Neural crest cell (in vitro differentiated cells): ENCODE measurements around the gene APBA3. TPM values are rescaled to one million over a fixed set of nuclear protein-coding genes. Genes with fewer than 3 reads are reported as not detected.

Source experiments
- DNase-seq: peaks from one replicate; pipeline ENCODE4 v3.0.0; 2021; ENCODE audit warnings: low read depth, mixed read lengths, low spot score
- H3K27ac Mint-ChIP-seq: one replicate; pipeline ENCODE4 v1.8.0; 2021; ENCODE audit warnings: mild to moderate bottlenecking, mixed read lengths; ENCODE audit not compliant: unreplicated experiment
- H3K27me3 Mint-ChIP-seq: 2 replicates; pipeline ENCODE4 v1.8.0; 2021; ENCODE audit warnings: low read depth, mild to moderate bottlenecking, mixed read lengths
- H3K36me3 Mint-ChIP-seq: 2 replicates; pipeline ENCODE4 v1.8.0; 2021; ENCODE audit warnings: low read depth, mild to moderate bottlenecking, mixed read lengths
- H3K4me1 Mint-ChIP-seq: 2 replicates; pipeline ENCODE4 v1.8.0; 2021; ENCODE audit warnings: mixed read lengths
- H3K4me3 Mint-ChIP-seq: one replicate; pipeline ENCODE4 v1.8.0; 2021; ENCODE audit warnings: mild to moderate bottlenecking, mixed read lengths
- H3K9me3 Mint-ChIP-seq: 2 replicates; pipeline ENCODE4 v1.8.0; 2021; ENCODE audit warnings: mixed read lengths
- total RNA-seq: library from RNA; stranded (reverse); gene quantifications from 2 replicates; pipeline ENCODE4 v1.2.1, GENCODE V29; 2021
- TF ChIP-seq, protein P1 (sequence below): fragments of 200-600 bp; sonication (generic); conservative IDR thresholded peaks from 2 replicates; pipeline ENCODE4 v1.5.0; 2021; ENCODE audit warnings: antibody characterized with exemption, mild to moderate bottlenecking

APBA3 gene
- total RNA-seq, 1 donor from 2014 or later, result 24.5 TPM

DNA sequence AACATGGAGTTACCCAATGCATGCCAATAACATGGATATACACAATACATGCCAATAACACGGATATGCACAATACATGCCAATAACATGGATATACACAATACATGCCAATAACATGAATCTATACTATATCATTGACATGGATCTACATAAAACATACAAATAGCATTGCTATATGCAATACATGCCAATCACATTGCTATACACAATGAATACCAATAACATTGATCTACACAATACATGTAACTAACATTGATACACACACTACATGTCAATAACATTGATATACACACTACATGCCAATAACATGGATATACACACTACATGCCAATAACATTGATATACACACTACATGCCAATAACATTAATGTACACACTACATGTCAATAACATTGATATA lies 60.3 kb downstream of the APBA3 start:
- TF ChIP-seq, protein P1, sequence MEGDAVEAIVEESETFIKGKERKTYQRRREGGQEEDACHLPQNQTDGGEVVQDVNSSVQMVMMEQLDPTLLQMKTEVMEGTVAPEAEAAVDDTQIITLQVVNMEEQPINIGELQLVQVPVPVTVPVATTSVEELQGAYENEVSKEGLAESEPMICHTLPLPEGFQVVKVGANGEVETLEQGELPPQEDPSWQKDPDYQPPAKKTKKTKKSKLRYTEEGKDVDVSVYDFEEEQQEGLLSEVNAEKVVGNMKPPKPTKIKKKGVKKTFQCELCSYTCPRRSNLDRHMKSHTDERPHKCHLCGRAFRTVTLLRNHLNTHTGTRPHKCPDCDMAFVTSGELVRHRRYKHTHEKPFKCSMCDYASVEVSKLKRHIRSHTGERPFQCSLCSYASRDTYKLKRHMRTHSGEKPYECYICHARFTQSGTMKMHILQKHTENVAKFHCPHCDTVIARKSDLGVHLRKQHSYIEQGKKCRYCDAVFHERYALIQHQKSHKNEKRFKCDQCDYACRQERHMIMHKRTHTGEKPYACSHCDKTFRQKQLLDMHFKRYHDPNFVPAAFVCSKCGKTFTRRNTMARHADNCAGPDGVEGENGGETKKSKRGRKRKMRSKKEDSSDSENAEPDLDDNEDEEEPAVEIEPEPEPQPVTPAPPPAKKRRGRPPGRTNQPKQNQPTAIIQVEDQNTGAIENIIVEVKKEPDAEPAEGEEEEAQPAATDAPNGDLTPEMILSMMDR, result no peak
- H3K27ac Mint-ChIP-seq, result no peak overlapping the region
- peaks cover 5% of the 10 kb centered on the region for H3K27me3 Mint-ChIP-seq
- DNase-seq, result no peak
- H3K36me3 Mint-ChIP-seq, result no peaks in the 10 kb centered on the region
- peak overlapping the region; percentile 78 for H3K4me3 Mint-ChIP-seq
- no peaks in the 10 kb centered on the region for H3K9me3 Mint-ChIP-seq
- H3K4me1 Mint-ChIP-seq, result peaks cover 13% of the 10 kb centered on the region

Other genes with a start within 250 kb of the APBA3 start
- 1.1 and 2.0 TPM in 2 replicates for gene TEKTIP1, start 222.5 kb downstream of the APBA3 start, total RNA-seq
- 72.7 and 79.1 TPM in 2 replicates for gene MFSD12, start 204.1 kb downstream of the APBA3 start, total RNA-seq
- 76.2 and 79.6 TPM in 2 replicates for gene HMG20B, start 188.7 kb downstream of the APBA3 start, total RNA-seq
- gene GIPC3, start 176.2 kb downstream of the APBA3 start, total RNA-seq, result 0.19 and 0.25 TPM in 2 replicates
- 0.23 and 0.52 TPM in 2 replicates for gene TBXA2R, start 154.8 kb downstream of the APBA3 start, total RNA-seq
- 33.5 and 36.3 TPM in 2 replicates for gene CACTIN, start 134.9 kb downstream of the APBA3 start, total RNA-seq
- gene PIP5K1C, start 61.2 kb downstream of the APBA3 start, total RNA-seq, result 39.5 and 40.1 TPM in 2 replicates
- gene TJP3, start 53.3 kb downstream of the APBA3 start, total RNA-seq, result not detected in 2 replicates
- 41.7 and 41.9 TPM in 2 replicates for gene MRPL54, start 990 bp upstream of the APBA3 start, total RNA-seq
- not detected in 2 replicates for gene RAX2, start 10.5 kb upstream of the APBA3 start, total RNA-seq
- not detected in 2 replicates for gene MATK, start 24.7 kb upstream of the APBA3 start, total RNA-seq
- 4.2 and 5.0 TPM in 2 replicates for gene ZFR2, start 107.3 kb upstream of the APBA3 start, total RNA-seq
- 14.2 and 16.1 TPM in 2 replicates for gene ATCAY, start 119.0 kb upstream of the APBA3 start, total RNA-seq
- not detected in 2 replicates for gene NMRK2, start 171.4 kb upstream of the APBA3 start, total RNA-seq
- gene DAPK3, start 209.4 kb upstream of the APBA3 start, total RNA-seq, result 61.8 and 63.1 TPM in 2 replicates
- gene EEF2, start 223.8 kb upstream of the APBA3 start, total RNA-seq, result 2,663 and 2,725 TPM in 2 replicates
- 49.6 and 58.8 TPM in 2 replicates for gene PIAS4, start 246.0 kb upstream of the APBA3 start, total RNA-seq